Esophagus (tissue), 2 donors: ENCODE results near the gene EFEMP1. TPM values are rescaled to one million over a fixed set of nuclear protein-coding genes. Genes with fewer than 3 reads are reported as not detected.

ENCODE experiments used
- H3K27ac ChIP-seq, 2 donors: one replicate each; pipeline ENCODE4 v1.5.1; 2013; ENCODE audit warnings: low read depth in 2 of 2, mild to moderate bottlenecking in 2 of 2, inconsistent platforms in 1 of 2, low read length in 1 of 2, moderate library complexity in 1 of 2
- H3K27me3 ChIP-seq, 2 donors: one replicate each; pipeline ENCODE4 v1.6.1; 2013; ENCODE audit warnings: low read length in 2 of 2, control low read depth in 1 of 2, mild to moderate bottlenecking in 1 of 2; ENCODE audit not compliant: insufficient read depth in 2 of 2, control insufficient read depth in 1 of 2
- H3K36me3 ChIP-seq, 2 donors: one replicate each; pipeline ENCODE4 v1.6.1; 2013; ENCODE audit warnings: low read length in 1 of 2; ENCODE audit not compliant: control insufficient read depth in 2 of 2, insufficient read depth in 2 of 2
- H3K4me1 ChIP-seq, 2 donors: one replicate each; pipeline ENCODE4 v1.6.1; 2013; ENCODE audit warnings: low read length in 1 of 2; ENCODE audit not compliant: control insufficient read depth in 2 of 2, insufficient read depth in 2 of 2
- H3K4me3 ChIP-seq, 2 donors: one replicate each; pipeline ENCODE4 v1.5.1; 2013; ENCODE audit warnings: low read length in 2 of 2, mild to moderate bottlenecking in 2 of 2, low read depth in 1 of 2, moderate library complexity in 1 of 2
- H3K9me3 ChIP-seq, 2 donors: one replicate each; pipeline ENCODE4 v1.6.1; 2013; ENCODE audit warnings: mild to moderate bottlenecking in 2 of 2, low read depth in 1 of 2, low read length in 1 of 2, moderate library complexity in 1 of 2; ENCODE audit not compliant: control insufficient read depth in 2 of 2, insufficient read depth in 1 of 2
- WGBS, 2 donors: extraction: QIAGEN DNeasy Blood & Tissue Kit; methylation state at CpG; one replicate each; pipeline ENCODE4 v1.1.7; 2013; 5-methylcytosine and 5-hydroxymethylcytosine counted together
- polyA plus RNA-seq, 2 donors: library from polyadenylated mRNA; stranded (reverse); fragments of 200-250 nt; gene quantifications; one replicate each; pipeline ENCODE4 v1.2.3, GENCODE V29; 2013
- donor health status: healthy with polysubstance abuse.
- donor health status: Bipolar disorder and iron deficiency.

EFEMP1 gene
- polyA plus RNA-seq, 2 donors, result 5.9 to 19.1 TPM

DNA sequence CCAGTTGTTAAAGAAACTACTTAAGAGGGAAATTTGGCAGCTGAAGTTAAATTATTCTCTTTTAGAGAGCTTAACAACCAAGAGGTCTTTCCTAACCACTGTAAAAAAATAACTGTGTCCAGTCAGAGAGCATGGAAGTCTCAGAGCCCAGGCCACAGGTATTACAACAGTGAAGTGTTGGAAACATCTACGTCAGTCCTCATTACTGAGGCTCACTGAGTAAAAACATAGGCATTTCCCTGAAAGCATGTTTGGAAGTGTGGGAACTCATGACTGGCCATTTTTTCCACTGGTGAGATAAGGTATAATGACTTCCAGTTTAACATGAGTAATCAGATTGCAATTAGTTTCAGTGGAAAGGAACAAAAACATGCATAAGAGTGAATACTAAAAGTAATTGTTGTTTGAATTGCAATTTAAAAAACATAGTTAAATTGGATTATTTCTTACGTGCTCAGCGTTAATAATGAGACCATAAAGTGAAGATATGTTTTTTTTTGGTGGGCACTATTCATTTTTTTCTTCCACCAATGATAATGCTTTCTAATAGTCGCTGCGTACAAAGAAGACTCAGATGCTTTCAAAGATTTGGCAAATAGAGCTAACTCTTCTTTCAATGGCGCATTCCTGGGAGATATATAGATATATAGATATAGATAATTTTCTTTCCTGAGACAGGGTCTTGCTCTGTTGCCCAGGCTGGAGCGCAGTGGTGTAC lies 60.8 kb downstream of the EFEMP1 start:
- Histone ChIP-seq H3K9me3 (no peaks in the 10 kb centered on the region), H3K4me1 (no peaks in the 10 kb centered on the region), H3K36me3 (no peaks in the 10 kb centered on the region), H3K27ac (peak overlapping the region in 1 of 2 donors; percentile 49), H3K27me3 (no peaks in the 10 kb centered on the region), H3K4me3 (no peak overlapping the region)
- 87% methylated on average over 7 of the region's 7 CpGs for WGBS, 2 donors

DNA sequence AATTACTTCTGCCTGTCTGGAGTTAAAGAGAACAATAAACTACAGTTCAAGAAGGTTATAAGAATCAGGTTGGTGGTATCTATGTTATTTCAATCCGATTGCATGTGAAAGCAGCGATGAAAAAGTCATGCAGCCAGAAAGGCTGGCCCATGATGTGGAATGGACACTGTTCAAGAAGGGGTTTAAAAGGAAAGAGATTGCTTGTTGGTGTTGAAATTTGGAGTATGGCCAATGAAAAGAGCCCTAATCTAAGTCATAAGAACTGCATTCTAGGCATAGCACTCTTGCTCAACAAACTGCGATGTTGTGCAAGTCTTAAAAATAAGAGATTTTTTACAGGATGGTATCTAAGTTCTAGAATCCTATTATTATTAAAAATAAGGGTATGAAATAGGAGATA lies 61.3 kb downstream of the EFEMP1 start:
- Histone ChIP-seq H3K4me1 (no peaks in the 10 kb centered on the region), H3K36me3 (no peaks in the 10 kb centered on the region), H3K9me3 (no peaks in the 10 kb centered on the region), H3K27me3 (no peaks in the 10 kb centered on the region), H3K4me3 (no peak overlapping the region), H3K27ac (peak overlapping the region in 1 of 2 donors; percentile 15)
- WGBS, 2 donors, result 74 to 84% methylated on average over 3 of the region's 3 CpGs

GRCh38 chr2:55861733-55862132 lies 61.8 kb downstream of the EFEMP1 start:
- H3K4me3 ChIP-seq, result no peak overlapping the region
- WGBS, 2 donors, result 91 to 92% methylated on average over 6 of the region's 6 CpGs
- H3K9me3 ChIP-seq, result no peaks in the 10 kb centered on the region
- no peaks in the 10 kb centered on the region for H3K36me3 ChIP-seq
- no peak overlapping the region for H3K27ac ChIP-seq
- no peaks in the 10 kb centered on the region for H3K27me3 ChIP-seq
- no peaks in the 10 kb centered on the region for H3K4me1 ChIP-seq

DNA sequence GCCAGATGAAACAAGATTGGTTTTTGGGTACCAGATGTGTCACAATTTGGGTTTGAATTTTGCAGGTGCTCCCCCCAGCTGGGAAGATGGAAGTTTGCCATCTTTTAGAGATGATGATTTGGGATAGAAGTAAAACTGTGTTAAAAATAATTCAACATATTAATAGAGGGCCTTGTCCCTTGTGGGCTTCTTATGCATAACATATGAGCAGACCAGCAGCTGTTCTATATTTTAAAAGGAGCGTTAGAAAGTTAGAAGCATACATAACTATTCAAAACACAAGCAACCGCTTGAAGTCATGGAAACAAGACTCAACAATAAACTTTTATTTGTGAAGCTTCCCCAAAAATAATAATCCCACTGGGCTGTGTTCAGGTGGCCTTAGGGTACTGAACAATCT lies 62.8 kb downstream of the EFEMP1 start:
- H3K36me3 ChIP-seq, result no peaks in the 10 kb centered on the region
- no peaks in the 10 kb centered on the region for H3K4me1 ChIP-seq
- no peak overlapping the region for H3K27ac ChIP-seq
- no peak overlapping the region for H3K4me3 ChIP-seq
- no peaks in the 10 kb centered on the region for H3K9me3 ChIP-seq
- WGBS, 2 donors, result 72 to 77% methylated on average over 2 of the region's 2 CpGs
- no peaks in the 10 kb centered on the region for H3K27me3 ChIP-seq

GRCh38 chr2:55859875-55860274 lies 63.7 kb downstream of the EFEMP1 start:
- H3K9me3 ChIP-seq, result no peaks in the 10 kb centered on the region
- H3K4me3 ChIP-seq, result no peak overlapping the region
- H3K4me1 ChIP-seq, result no peaks in the 10 kb centered on the region
- 96% methylated on average over 3 of the region's 3 CpGs for WGBS, 2 donors
- no peaks in the 10 kb centered on the region for H3K36me3 ChIP-seq
- no peaks in the 10 kb centered on the region for H3K27me3 ChIP-seq
- no peak overlapping the region for H3K27ac ChIP-seq

DNA sequence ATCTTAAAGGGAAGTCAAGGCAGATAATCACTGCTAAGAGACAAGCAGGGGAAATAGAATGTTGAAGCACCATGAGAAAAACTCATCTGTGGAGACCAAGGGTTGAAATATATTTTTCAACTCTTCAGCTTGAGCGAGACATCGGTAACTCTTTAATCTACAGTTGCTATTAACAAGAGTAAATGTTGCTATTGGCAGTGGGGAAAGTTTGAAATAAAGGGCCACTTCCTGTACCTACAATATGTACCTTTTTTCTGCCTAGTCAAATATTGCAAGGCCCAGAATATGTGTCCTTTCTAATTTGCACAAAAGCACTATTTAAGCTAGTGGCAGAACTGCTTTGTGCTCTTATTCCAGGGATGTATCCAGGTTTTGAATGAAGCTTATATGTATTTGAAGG lies 65.8 kb downstream of the EFEMP1 start:
- 85 to 87% methylated on average over 2 of the region's 2 CpGs for WGBS, 2 donors
- H3K4me3 ChIP-seq, result no peak overlapping the region
- H3K4me1 ChIP-seq, result no peaks in the 10 kb centered on the region
- no peak overlapping the region for H3K27ac ChIP-seq
- no peaks in the 10 kb centered on the region for H3K27me3 ChIP-seq
- no peaks in the 10 kb centered on the region for H3K36me3 ChIP-seq
- no peaks in the 10 kb centered on the region for H3K9me3 ChIP-seq

- Histone ChIP-seq H3K36me3 (no peaks in the 10 kb centered on the region), H3K27me3 (no peaks in the 10 kb centered on the region), H3K27ac (no peak overlapping the region), H3K4me1 (no peaks in the 10 kb centered on the region), H3K9me3 (no peaks in the 10 kb centered on the region), H3K4me3 (no peak overlapping the region)
- 55 to 62% methylated on average over 3 of the region's 3 CpGs for WGBS, 2 donors
Measured at GRCh38 chr2:55856936-55857335, 66.6 kb downstream of the EFEMP1 start.

GRCh38 chr2:55848096-55848495 lies 75.5 kb downstream of the EFEMP1 start:
- Histone ChIP-seq H3K4me1 (no peaks in the 10 kb centered on the region), H3K27me3 (no peaks in the 10 kb centered on the region), H3K9me3 (no peaks in the 10 kb centered on the region), H3K4me3 (no peak overlapping the region), H3K27ac (no peak overlapping the region), H3K36me3 (no peaks in the 10 kb centered on the region)
- 52 to 75% methylated on average over 1 of the region's 1 CpG for WGBS, 2 donors

- H3K9me3 ChIP-seq, result no peaks in the 10 kb centered on the region
- no peaks in the 10 kb centered on the region for H3K4me1 ChIP-seq
- no peak overlapping the region for H3K27ac ChIP-seq
- H3K36me3 ChIP-seq, result no peaks in the 10 kb centered on the region
- WGBS, 2 donors, result 96% methylated on average over 1 of the region's 1 CpG
- no peak overlapping the region for H3K4me3 ChIP-seq
- H3K27me3 ChIP-seq, result no peaks in the 10 kb centered on the region
Measured at GRCh38 chr2:55846426-55846825, 77.2 kb downstream of the EFEMP1 start.

DNA sequence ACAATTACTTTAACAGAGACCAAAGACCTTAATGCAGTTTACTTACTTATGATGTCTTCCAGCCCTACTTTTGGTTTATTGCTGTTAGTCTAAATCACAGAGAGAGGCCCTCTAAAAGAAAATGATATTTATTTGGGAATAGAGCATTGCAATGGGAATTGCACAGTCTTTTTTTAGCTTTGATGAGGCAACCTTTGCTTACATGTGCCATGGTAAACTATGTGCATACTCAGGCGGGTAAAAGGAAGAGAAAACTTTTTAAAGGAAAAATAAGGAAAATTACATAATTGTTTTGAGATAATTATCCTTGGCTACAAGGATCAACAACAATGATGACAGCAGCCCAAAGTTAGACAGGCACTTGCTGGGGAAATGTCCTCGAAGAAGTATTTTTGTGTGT lies 78.6 kb downstream of the EFEMP1 start:
- WGBS, 2 donors, result 83 to 95% methylated on average over 2 of the region's 2 CpGs
- Histone ChIP-seq H3K9me3 (no peaks in the 10 kb centered on the region), H3K4me3 (no peak overlapping the region), H3K27ac (no peak overlapping the region), H3K4me1 (no peaks in the 10 kb centered on the region), H3K27me3 (no peaks in the 10 kb centered on the region), H3K36me3 (no peaks in the 10 kb centered on the region)
